GM19438 (cell line): ENCODE data around the gene MEF2D.

Experiments
- ATAC-seq: cut with Tn5 transposase; IDR thresholded peaks from one replicate; pipeline ENCODE4 v1.9.1; 2021; ENCODE audit warnings: low read depth; ENCODE audit not compliant: unreplicated experiment

MEF2D gene

GRCh38 chr1:156471496-156472490, 28.8 kb downstream of the MEF2D start:
- ATAC-seq = no peak

GRCh38 chr1:156470473-156470872, 30.1 kb downstream of the MEF2D start:
- no peak for ATAC-seq

- ATAC-seq = no peak
These were observed 31.8 kb downstream of the MEF2D start for GRCh38 chr1:156468693-156469345.

GRCh38 chr1:156467906-156468305, 32.7 kb downstream of the MEF2D start:
- ATAC-seq = no peak

- ATAC-seq = no peak
These were observed 33.2 kb downstream of the MEF2D start for GRCh38 chr1:156467385-156467784.

- ATAC-seq = no peak
These were observed 34.7 kb downstream of the MEF2D start for GRCh38 chr1:156465747-156466365.

GRCh38 chr1:156464825-156465452, 35.6 kb downstream of the MEF2D start:
- ATAC-seq = no peak

- ATAC-seq = no peak
These were observed 36.2 kb downstream of the MEF2D start for GRCh38 chr1:156464335-156464734.

GRCh38 chr1:156463874-156464273, 36.7 kb downstream of the MEF2D start:
- ATAC-seq = no peak

GRCh38 chr1:156462954-156463795, 37.4 kb downstream of the MEF2D start:
- ATAC-seq = no peak

- no peak for ATAC-seq
These were observed 38.6 kb downstream of the MEF2D start for GRCh38 chr1:156461781-156462647.

- ATAC-seq = no peak
These were observed 39.5 kb downstream of the MEF2D start for GRCh38 chr1:156461109-156461508.

GRCh38 chr1:156460525-156460924, 40.0 kb downstream of the MEF2D start:
- ATAC-seq = no peak

- ATAC-seq = no peak
These were observed 42.4 kb downstream of the MEF2D start for GRCh38 chr1:156458181-156458503.

GRCh38 chr1:156456625-156457465, 43.7 kb downstream of the MEF2D start:
- ATAC-seq = peak; percentile 71

- ATAC-seq = no peak
These were observed 45.2 kb downstream of the MEF2D start for GRCh38 chr1:156455362-156455761.

GRCh38 chr1:156452907-156453306, 47.7 kb downstream of the MEF2D start:
- no peak for ATAC-seq

- ATAC-seq = no peak
These were observed 48.9 kb downstream of the MEF2D start for GRCh38 chr1:156451505-156452160.
